HG02943 (cell line): ENCODE data around the gene UGGT2.
"Not testable (repeated sequence)": the region's sequence is repeated elsewhere in the genome, so short reads cannot be mapped to it uniquely, and the experiment has no call there.

ENCODE experiments used
- ATAC-seq: cut with Tn5 transposase; IDR thresholded peaks from one replicate; pipeline ENCODE4 v1.9.1; 2021; ENCODE audit warnings: mild to moderate bottlenecking, low read depth, moderate library complexity; ENCODE audit not compliant: unreplicated experiment

The UGGT2 gene

DNA sequence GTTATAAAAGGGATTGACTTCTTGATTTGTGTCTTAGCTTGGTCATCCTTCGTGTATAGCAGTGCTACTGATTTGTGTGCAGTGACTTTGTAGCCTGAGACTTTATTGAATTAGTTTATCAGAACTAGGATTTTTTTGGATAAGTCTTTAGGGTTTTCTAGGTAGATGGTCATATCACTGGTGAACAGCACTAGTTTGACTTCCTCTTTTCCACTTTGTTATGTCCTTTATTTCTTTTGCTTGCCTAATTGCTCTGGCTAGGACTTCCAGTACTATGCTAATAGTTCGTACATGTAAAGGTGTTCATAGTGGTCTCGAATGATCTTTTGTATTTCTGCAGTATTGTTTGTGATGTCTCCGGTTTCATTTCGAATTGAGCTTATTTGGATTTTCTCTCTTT is 230.9 kb downstream of the UGGT2 start:
- no peak for ATAC-seq

DNA sequence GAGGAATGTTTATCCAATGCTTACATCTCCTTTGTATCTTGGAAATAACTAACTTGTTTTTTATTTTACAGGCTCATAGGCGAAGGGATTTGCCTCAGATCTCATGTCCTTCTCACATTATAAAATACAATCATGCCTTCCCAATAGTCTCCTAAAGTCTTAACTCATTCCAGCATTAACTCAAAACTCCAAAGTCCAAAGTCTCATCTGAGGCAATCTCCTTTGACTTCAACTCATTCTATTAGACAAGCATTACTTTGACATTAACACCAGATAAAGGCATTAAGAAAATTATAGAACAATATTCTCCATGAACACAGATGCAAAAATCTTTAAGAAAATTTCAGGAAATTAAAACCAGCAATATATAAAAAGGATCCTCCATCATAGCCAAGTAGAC is 238.7 kb downstream of the UGGT2 start:
- no peak for ATAC-seq

DNA sequence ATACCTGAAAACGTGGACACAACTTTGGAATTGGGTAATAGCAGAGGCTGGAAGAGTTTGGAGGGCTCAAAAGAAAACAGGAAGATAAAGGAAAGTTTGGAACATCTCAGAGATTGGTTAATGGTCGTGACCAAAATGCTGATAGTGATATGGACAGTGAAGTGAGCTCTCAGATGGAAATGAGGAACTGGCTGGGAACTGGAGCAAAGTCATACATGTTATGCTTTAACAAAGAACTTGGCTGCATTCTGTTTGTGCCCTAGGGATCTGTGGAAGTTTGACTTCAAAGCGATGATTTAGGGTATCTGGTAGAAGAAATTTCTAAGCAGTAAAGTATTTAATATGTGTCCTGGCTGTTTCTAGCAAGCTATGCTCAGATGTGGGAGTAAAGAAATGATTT is 240.1 kb downstream of the UGGT2 start:
- ATAC-seq, result no peak

DNA sequence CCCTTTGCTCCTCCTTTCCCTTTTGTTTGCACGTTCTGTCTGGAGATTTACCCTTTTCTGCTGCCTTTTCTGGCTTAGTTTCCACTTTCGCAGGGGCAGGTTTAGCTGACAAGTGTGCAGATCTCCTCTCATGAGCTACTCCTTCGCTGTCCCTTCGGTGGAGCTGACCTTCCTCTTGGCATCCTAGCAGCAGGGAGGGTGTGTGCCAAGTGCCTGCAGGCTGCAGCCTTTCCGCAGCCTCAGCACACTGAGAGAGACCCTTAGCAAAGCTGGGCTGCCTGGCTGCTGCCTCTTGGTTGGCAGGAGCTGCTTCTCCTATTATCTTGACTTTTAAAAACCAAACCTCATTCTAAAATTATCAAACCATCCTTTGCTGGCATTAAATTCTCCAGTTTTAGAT is 243.8 kb downstream of the UGGT2 start:
- no peak for ATAC-seq

DNA sequence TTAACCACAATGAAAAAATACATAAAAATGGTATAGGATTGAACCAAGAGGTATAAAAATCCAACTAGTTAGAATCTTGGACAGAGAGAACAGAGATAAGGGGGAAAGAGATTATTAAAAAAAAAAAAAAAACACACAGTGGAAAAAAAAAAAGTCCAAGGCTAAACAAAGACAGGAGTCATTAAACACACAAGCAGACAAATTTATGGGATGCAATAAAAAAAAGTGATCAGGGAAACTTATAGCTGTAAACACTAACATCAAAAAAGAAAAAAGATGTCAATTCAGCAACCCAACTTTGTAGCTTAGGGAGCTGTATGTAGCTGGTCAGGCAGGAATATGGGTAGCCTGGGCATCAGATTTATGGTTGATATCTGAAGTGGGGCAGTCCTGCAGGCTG is 247.3 kb downstream of the UGGT2 start:
- no peak for ATAC-seq

DNA sequence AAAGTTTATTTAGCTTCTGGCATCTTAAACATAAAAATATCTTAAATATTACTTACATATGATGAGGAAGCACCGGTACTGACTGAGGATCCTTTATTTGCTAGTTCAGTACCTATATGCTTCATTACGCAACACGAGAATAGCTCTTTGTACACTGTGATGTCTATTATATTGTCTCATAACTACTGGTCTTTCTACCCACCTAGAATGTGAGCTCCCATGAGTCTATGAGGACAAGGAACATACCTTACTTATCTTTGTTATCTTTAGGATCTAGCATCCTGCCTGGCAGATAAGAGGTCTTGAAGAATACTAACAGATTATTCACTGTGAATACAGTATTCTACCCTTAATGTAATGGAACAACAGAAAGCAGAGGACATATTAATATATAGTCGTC is 251.4 kb downstream of the UGGT2 start:
- ATAC-seq, result no peak

DNA sequence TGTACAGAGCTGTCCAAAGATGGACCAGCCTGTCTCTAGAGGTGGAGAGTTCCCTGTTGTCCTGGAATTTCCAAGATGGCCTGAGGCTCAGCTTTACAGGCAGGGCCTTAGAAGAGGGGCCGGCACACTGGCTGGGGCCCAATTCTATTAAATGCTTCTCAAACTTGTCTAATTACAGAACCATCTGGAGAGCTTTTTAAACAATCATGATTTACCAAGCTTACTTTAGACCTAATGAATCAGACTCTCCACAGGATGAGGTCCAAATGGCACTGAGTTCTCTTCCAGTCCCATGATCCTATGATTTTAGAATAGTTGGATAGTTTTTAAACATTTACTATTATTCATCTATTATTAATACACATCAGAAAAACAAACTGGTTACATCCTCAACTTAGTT is 252.8 kb downstream of the UGGT2 start:
- ATAC-seq, result no peak

DNA sequence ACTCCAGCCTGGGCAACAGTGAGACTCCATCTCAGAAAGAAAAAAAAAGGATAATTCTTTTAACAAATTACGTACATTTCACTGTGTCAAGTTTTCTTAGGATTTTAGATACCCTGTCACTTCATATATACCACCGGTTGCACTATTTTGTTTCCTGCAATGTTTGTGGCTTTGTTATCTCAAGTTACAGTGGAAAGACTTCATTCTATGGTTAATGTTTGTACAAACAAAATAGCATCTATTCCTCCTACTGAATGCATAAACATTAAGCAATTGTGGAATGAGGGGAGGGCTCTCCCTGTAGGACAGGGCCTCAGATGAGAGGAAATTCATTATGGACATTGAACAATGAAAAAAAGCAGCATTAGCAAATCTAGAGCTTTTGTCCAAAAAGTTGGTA is 256.2 kb downstream of the UGGT2 start:
- no peak for ATAC-seq

DNA sequence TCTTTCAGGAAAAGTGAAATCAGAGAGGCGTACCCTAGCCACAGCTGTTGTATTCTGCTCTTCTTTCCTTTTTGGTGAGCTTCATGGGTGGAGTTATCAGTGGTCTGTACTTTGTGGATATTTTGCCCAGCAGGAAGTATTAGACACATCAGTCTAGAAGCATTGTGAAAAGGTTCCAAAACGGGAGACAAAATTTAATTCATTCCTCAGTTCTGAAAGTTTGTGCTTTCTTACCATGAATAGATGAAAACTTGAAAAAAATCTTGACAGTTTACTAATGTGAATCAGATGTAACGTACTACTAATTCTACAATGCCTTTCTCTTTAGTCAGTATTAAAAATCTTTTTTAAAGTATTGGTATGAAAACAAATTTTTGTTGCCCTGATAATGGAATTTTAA is 259.4 kb downstream of the UGGT2 start:
- no peak for ATAC-seq

DNA sequence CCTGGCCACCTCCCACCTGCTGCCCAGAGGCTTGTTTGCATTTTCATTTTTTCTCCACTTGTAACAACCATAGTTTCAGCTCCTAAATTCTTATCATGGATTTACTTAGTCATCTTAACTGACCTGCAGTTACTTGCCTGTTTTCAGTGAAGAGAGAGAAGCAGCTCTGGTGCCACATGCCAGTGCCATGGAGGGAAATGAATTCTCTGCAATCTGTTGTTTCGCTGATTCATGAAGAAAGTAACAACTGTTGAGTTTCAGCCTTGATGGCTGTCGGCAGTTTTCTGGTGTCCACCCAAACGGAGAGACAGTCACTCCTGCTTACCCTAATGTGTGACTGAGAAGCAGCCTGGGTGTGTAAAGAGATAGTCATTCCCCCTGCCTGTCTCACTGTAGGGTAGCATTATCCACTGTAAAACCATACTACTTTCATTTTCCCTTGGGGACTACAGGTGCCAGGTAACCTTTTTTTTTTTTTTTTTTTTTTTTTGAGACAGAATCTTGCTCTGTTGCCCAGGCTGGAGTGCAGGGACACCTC is 260.1 kb downstream of the UGGT2 start:
- ATAC-seq, result no peak

DNA sequence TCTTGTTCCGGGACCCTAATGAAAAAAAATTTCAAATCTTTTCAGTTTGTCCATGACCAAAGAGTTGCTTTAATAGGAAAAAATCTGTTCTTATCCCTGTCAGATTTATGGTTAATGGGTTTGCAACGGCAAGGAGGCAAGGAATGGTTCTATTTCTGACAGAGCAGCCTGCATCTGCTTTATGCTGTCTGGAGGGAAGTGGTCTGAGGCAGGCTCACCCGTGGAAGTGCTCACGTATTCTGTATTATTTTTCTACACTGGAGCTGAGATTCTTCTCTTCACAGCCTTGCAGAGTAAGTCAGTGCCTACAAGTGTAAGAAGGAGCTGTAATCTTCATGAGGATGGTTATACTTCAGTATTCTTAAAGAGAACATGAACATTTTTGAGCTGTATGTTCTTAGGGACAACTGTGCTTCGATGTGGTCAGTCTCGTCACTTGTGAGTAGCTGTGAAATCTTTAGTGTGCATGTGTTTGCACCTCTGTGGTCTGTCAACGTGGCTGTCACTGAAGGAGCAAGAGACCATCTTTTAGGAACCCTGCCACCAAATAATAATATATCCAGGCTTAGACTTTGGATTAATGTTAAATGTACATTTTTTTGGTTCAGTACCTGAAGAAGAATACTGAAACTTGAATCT is 262.0 kb downstream of the UGGT2 start:
- no peak for ATAC-seq

DNA sequence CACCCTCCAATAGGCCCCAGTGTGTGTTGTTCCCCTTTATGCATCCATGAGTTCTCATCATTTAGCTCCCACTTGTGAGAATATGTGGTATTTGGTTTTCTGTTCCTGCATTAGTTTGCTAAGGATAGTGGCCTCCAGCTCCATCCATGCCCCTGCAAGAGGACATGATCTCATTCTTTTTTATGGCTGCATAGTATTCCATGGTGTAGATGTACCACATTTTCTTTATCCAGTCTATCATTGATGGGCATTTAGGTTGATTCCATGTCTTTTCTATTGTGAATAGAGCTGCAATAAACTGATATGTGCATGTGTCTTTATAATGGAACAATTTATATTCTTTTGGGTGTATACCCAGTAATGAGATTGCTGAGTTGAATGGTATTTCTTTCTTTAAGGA is 263.9 kb downstream of the UGGT2 start:
- not testable (repeated sequence) for ATAC-seq

DNA sequence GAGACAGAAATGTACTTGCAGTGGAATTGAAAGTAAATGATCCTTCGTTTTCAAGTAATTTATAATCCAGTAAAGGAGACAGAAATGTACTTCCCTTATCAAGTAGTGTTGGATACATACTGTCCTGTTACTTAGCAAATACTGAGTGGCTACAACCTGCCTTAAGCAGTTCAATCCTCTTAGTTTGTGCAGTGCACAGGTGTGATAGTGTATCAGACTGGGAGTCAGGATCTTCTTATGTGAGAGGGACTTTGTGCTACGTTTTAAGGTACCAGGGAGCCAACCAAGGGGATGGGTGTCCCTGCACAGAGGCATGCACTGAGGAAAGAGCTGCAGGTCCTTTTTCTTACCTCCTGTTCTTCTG is 265.1 kb downstream of the UGGT2 start:
- no peak for ATAC-seq

DNA sequence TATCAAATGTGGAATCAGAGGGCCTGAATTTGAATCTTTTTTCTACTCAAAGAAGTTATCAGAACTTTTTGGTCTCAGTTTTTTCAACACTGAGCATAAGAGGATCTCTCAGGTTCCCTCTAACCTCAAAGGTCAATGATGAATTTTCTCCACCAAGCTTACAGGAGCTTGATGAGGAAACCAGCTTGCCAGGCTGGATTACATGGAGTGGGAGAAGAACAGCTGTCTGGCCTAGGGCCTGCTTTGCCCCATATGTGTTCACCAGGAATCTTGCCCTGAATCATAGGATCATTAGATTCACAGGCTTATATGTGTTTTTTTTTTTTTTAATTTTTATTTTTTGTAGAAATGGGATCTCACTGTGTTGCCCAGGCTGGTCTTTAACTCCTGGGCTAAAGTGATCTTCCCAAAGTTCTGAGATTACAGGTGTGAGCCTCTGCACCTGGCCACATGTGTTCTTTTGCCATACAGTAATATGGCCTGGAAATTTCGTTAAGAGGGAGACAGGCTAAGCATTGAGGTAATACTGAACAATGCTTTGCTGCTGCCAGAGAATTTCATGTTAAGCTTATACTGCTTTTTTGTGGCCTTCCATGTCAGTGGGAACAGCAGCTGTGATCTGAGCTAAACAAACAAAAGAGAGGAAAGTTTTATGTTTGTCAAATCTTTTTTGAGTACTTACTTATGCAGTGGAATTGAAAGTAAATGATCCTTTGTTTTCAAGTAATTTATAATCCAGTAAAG is 265.7 kb downstream of the UGGT2 start:
- no peak for ATAC-seq

DNA sequence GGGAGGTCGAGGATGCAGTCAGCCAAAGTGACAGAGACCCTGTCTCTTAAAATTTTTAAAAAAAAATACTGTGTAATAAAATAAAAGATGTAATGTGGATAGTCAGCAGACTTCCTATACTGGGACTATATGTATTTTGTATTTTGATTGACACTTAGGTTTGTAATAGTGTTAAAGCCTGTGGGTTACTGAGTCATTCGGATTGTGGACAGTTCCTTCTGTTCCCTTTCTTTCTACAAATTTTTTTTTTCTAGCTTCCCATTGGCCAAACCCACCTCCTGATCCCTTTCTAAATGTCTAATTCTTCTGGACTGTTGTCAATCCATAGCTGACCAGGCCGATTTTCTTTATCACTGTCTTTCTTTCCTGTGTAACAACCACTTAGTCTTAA is 268.3 kb downstream of the UGGT2 start:
- ATAC-seq, result no peak

DNA sequence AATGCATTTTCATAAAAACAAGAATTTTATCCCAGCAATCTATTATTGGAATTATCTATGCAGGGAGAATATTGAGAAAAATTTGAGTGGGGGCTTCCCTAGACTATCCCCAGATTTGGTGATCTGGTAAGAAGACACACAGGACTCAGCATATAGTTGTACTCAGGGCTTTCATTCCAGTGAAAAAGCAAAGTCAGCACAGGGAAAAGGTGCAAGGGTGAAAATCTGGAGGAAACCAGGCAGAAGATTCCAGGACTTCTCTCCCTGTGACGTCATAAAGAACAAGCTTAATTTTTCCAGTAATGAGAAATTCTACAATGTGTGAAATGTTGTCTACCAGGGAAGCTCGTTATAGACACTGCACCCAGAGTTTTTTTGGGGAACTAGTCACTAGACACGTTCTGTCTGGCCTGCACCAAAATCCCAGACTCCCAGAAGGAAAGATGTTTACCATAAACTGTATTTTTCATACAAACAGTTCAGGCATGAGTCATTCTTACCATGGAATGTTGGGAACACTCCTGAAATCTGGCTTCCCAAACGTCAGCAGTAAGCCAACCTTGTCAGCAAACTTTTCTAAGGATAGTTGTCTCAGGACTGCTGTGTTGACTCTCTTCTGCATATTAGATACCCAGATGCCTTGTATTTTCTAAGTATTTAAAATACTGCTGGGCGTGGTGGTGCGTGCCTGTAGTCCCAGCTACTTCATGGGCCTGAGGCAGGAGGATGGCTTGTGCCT is 268.9 kb downstream of the UGGT2 start:
- no peak for ATAC-seq

DNA sequence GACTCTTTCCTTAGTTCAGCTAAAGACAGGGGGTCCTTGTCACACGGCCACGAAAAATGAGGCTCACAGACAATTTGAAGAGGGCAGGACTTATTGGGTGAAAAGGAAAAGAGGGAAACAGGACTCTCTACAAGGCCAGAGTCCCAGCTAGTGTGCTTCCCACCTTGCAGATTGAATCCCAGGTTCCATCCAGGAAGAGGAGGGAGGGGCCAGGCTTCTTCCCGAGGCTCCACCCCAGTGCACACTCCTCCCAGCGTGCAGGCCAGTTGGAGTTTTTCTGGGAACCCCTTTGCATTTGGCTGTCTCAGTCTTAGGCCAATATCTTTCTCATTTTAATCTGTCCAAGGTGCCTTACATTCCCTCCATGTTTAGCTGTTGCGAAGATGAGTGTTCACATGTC is 269.5 kb downstream of the UGGT2 start:
- ATAC-seq, result no peak

DNA sequence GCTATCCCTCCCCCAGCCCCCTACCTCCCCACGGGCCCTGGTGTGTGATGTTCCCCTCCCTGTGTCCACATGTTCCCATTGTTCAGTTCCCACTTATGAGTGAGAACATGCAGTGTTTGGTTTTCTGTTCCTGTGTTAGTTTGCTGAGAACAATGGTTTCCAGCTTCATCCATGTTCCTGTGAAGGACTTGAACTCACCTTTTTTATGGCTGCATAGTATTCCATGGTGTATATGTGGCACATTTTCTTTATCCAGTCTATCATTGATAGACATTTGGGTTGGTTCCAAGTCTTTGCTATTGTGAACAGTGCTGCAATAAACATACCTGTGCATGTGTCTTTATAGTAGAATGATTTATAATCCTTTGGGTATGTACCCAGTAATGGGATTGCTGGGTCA is 271.3 kb downstream of the UGGT2 start:
- not testable (repeated sequence) for ATAC-seq

DNA sequence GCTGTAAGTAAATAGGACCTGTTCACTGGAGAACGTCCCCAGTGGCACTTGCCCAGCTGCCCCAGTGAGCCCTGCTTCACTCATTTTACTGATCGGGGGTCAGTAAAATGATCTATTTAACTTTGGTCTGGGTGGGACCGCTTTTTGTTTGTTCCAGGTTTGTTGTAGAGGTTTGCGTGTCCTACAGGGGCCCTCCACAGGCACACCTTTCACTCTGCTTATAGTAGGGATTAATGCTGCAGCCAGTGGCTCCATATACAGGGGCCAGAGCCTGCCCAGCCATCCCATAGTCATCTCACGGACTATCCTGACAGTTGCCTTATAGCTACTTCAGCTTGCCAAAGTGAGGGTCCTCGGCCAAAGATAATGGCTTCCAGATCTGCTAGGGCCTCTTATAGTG is 272.2 kb downstream of the UGGT2 start:
- no peak for ATAC-seq

DNA sequence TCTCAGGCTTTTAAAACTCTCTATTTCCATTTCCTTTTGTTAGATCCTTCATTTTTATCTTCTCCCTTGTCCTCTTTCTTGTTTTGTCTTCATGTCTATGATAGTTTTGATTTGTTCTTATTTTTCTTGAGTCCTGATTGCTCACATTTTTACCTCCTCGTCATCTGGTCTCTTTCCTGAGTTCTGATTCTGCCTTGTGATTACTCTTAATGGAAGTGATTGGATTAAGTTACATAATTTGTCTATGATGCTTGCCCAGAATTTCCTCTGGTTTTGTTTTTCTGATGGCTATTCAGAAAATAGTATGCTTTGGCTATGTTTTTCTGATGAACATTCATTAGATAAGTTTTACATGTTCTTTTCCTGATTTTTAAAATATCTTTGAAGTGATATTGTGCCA is 273.7 kb downstream of the UGGT2 start:
- ATAC-seq, result no peak

DNA sequence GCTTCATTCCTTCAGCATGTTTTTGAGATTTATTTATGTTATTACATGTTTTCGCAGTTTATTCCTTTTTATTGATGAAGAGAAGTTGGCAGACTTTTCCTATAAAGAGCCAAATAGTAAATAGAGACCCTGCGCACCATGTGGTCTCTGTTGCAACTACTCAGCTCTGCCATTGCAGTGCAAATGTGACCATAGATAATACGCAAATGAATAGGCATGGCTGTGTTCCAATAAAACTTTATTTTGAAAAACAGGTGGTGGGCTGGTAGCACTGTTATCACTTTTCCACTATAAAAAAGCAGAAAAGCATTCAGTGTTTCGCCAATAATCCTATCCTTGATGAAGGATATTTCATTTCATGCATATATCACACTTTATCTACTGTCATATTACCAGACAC is 281.3 kb downstream of the UGGT2 start:
- no peak for ATAC-seq

DNA sequence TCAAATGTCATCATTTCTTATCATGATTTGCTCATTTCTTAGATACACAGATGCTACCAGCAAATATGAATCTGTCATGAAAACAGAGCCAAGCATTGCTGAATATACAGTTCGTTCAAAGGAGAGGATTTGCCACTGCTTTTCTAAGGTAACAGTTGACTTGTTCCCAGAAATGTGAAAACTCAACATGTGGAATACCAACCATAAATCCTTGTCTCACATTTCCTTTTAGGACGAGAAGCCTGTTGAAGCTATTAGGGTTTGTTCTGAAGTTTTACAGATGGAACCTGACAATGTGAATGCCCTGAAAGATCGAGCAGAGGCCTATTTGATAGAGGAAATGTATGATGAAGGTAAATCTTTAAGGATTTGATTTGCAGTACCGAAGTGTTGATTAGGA is 289.6 kb downstream of the UGGT2 start:
- ATAC-seq, result no peak
